ENCODE data around the gene IQSEC3.

Gene IQSEC3

GRCh38 chr12:223841-224240, 157.3 kb downstream of the IQSEC3 start:
- DNase-seq: no peak

DNA sequence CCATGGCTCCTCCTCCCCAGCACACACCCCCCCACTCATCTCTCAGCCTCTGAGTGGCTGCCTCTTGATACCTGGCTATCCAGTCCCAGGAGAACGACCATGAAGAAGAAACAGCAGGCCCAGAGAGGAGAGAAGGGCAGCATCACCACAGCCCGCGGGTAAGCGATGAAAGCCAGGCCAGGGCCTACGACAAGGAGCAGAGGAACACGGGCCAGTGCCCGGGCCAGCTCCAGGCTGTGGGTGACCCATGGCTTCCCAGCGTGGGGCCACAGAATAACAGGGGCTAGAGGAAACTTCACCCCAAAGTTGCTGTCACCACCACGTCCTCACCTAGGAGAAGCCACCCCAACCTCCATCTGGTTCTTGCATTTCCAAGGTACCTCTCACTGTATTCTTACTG, 157.8 kb downstream of the IQSEC3 start:
- DNase-seq: no peak

DNA sequence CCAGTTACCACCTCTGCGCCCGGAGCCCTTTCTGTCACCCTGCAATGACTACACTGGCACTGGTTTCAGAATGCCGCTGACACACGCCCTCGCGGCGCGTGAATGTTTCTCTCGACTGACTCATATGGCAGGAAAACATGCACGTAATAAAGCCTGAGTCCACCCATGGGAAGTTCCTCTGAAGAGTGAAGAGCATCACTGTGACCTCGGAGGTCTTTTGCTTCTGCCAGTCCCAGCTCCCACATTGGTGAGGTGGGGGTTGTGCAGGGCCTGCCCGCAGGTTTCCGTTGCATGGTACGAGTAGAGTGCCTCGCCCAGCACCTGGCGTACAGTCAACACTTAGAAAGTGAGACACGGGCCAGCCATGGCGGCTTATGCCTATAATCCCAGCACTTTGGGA, 158.4 kb downstream of the IQSEC3 start:
- no peak for DNase-seq

DNA sequence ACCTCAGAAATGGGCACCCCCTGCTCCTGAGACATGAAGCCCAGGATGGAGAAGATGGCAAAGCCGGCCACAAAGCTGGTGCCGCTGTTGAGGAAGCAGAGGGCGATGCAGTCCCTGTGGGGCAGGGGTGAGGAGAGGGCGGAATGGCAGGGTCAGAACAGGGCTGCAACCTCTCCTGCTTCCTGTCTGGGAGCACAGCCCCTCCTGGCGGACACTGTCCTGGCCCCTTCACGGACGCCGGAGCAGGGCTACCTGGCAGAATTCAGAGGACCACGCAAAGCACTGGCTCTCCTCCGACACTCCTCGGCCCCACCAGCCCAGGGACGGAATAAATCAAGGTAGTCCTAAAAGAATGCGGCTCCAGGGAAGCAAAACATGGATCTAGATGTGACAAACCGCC, 159.8 kb downstream of the IQSEC3 start:
- DNase-seq: no peak

DNA sequence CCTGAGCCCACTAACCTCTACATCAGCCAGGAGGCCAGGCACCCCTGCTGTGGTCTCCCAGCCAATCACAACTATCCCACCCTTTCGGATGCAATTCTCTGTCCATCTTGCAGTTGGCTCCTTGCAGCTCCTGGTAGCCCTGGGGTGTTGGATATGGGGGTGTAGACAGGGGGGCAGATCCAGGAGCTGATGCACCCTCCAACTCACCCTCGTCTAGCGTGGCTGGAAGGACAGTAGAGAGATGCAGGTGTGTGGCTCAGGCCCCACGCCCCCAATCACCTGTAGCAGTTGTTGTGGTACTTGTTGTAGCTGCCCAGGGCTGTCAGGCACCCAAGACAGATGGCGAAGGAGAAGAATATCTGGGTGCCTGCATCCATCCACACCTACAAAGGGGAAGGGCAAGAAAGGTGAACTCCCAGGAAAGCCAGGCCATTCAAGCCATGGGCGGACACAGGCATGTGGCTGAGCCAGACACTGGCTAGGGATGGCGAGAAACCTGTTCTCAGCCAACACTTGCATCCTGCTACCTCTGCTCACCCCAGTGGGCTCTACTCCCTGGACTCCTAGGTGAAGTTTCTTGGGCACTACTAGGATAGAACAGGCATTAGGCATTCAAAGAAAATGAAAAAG, 160.8 kb downstream of the IQSEC3 start:
- DNase-seq: no peak
